Ascending aorta (tissue), 2 donors: ENCODE results near the gene NKX6-1. TPM values are rescaled to one million over a fixed set of nuclear protein-coding genes. Genes with fewer than 3 reads are reported as not detected.

Source experiments
- DNase-seq, 2 donors: peaks; one replicate each; pipeline ENCODE4 v3.0.0-alpha.2; 2019; ENCODE audit warnings: low spot score in 2 of 2
- H3K27ac ChIP-seq, 2 donors: fragments of 200-600 bp; sonication (generic); one replicate each; pipeline ENCODE4 v1.5.1; 2016 to 2017; ENCODE audit warnings: mild to moderate bottlenecking in 1 of 2
- H3K27me3 ChIP-seq: fragments of 200-600 bp; sonication (generic); one replicate; pipeline ENCODE4 v1.5.1; 2017
- H3K36me3 ChIP-seq, 2 donors: fragments of 200-600 bp; sonication (generic); one replicate each; pipeline ENCODE4 v1.5.1; 2016
- H3K4me1 ChIP-seq, 2 donors: fragments of 200-600 bp; sonication (generic); one replicate each; pipeline ENCODE4 v1.5.1; 2016 to 2017; ENCODE audit warnings: mild to moderate bottlenecking in 1 of 2
- H3K4me3 ChIP-seq, 2 donors: fragments of 200-600 bp; sonication (generic); one replicate each; pipeline ENCODE4 v1.5.1; 2016 to 2017; ENCODE audit warnings: mild to moderate bottlenecking in 1 of 2
- H3K9me3 ChIP-seq, 2 donors: fragments of 200-600 bp; sonication (generic); one replicate each; pipeline ENCODE4 v1.5.1; 2016
- intact Hi-C: fragments of 100-400 bp; cut with DNase I; formaldehyde crosslinking; loops from one replicate; pipeline ENCODE4 v1.15.1; 2023
- total RNA-seq: library from RNA; depleted of rRNA; stranded (reverse); fragments of >200 nt; gene quantifications from one replicate; pipeline ENCODE4 v1.1.0, GENCODE V29; 2016
- TF ChIP-seq, protein P1 (sequence below), 3 experiments: fragments of 200-600 bp in 2 of 3; fragments of 450-650 bp in 1 of 3; sonication (generic) in 2 of 3; IDR thresholded peaks; one replicate each; pipeline ENCODE4 v1.5.1; 2016 to 2019; ENCODE audit warnings: antibody characterized with exemption in 3 of 3, mild to moderate bottlenecking in 1 of 3, moderate library complexity in 1 of 3

NKX6-1 gene
- total RNA-seq, 1 donor from 2014 or later = not detected

GRCh38 chr4:84498203-84498934 is 723 bp downstream of the NKX6-1 start:
- peak overlapping the region in 1 of 2 donors; percentile 15 for H3K27ac ChIP-seq
- peak overlapping the region; percentile 53 to 70 for H3K4me3 ChIP-seq
- intact Hi-C loops = no loop called here
- H3K27me3 ChIP-seq = peaks cover 26% of the 10 kb centered on the region
- no peaks in the 10 kb centered on the region for H3K36me3 ChIP-seq
- H3K9me3 ChIP-seq = no peaks in the 10 kb centered on the region
- DNase-seq = no peak
- TF ChIP-seq, protein P1, sequence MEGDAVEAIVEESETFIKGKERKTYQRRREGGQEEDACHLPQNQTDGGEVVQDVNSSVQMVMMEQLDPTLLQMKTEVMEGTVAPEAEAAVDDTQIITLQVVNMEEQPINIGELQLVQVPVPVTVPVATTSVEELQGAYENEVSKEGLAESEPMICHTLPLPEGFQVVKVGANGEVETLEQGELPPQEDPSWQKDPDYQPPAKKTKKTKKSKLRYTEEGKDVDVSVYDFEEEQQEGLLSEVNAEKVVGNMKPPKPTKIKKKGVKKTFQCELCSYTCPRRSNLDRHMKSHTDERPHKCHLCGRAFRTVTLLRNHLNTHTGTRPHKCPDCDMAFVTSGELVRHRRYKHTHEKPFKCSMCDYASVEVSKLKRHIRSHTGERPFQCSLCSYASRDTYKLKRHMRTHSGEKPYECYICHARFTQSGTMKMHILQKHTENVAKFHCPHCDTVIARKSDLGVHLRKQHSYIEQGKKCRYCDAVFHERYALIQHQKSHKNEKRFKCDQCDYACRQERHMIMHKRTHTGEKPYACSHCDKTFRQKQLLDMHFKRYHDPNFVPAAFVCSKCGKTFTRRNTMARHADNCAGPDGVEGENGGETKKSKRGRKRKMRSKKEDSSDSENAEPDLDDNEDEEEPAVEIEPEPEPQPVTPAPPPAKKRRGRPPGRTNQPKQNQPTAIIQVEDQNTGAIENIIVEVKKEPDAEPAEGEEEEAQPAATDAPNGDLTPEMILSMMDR (IDR thresholded peaks at IDR 0.05) = no peak
- peaks cover 8 to 21% of the 10 kb centered on the region in 2 donors for H3K4me1 ChIP-seq

DNA sequence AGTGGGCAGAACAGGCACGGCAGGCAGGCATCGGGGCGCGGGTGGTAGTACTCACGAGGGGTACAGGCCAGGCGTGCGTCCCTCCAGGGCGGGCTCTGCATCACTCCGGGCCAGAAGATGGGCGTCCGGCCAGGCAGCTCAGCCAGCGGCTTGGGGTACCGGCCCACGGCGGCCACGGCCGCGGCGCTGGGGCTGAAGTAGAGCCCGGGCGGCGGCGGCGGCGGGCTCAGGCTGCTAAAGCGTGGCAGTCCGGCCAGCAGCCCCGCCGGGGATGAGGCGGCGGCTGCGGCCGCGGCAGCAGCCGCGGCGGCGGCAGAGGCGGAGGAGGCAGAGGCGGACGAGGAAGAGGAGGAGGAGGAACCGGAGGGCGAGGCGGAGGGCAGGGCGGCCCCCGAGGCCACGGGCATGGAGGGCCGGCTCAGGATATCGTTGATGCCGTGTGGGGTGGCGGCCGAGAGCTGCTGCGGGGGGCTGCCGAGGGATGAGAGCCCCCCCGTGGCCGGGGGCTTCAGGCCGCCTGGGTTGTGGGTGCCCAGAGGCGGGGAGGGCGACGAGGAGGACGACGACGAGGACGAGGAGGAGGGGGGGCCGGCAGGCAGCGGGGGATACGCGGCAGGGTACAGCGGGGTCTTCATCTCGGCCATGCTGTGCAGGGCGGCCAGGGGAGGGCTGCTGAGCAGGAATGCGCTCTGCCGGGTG is 1.4 kb downstream of the NKX6-1 start:
- peak overlapping the region; percentile 53 to 70 for H3K4me3 ChIP-seq
- H3K27ac ChIP-seq = no peak overlapping the region
- peaks cover 8 to 25% of the 10 kb centered on the region in 2 donors for H3K4me1 ChIP-seq
- peaks cover 30% of the 10 kb centered on the region for H3K27me3 ChIP-seq
- H3K36me3 ChIP-seq = no peaks in the 10 kb centered on the region
- intact Hi-C loops = no loop called here
- TF ChIP-seq, protein P1 (IDR thresholded peaks at IDR 0.05) = no peak
- DNase-seq = no peak
- H3K9me3 ChIP-seq = no peaks in the 10 kb centered on the region

GRCh38 chr4:84496706-84497503 is 2.2 kb downstream of the NKX6-1 start:
- no peaks in the 10 kb centered on the region for H3K36me3 ChIP-seq
- peaks cover 23% of the 10 kb centered on the region for H3K27me3 ChIP-seq
- no peaks in the 10 kb centered on the region for H3K9me3 ChIP-seq
- peaks cover 8 to 25% of the 10 kb centered on the region in 2 donors for H3K4me1 ChIP-seq
- TF ChIP-seq, protein P1 (IDR thresholded peaks at IDR 0.05) = no peak
- no peak overlapping the region for H3K27ac ChIP-seq
- no peak for DNase-seq
- intact Hi-C loops = no loop called here
- H3K4me3 ChIP-seq = peak overlapping the region; percentile 53 to 70

DNA sequence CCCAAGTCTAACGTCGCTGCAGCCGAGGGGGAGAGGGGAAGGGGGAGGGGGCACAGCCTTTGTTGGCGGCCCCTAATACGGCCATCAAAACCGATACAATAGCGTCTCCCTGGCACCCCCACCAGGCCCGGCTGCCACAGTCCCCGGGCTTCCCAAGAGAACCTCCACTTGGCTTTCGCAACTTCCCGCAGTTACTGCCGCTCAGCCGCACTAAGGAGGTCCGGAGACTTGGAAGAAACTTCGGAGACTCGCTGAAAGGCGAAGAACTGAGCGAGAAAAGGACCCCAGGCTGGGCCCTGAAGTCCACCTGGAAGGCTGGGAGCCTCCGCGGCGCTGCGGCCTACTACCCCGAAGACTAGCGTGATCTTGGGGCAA is 2.8 kb downstream of the NKX6-1 start:
- H3K27me3 ChIP-seq = peaks cover 17% of the 10 kb centered on the region
- H3K4me3 ChIP-seq = no peak overlapping the region
- intact Hi-C loops = no loop called here
- no peak for DNase-seq
- H3K9me3 ChIP-seq = no peaks in the 10 kb centered on the region
- H3K4me1 ChIP-seq = peaks cover 8 to 25% of the 10 kb centered on the region in 2 donors
- H3K36me3 ChIP-seq = no peaks in the 10 kb centered on the region
- no peak overlapping the region for H3K27ac ChIP-seq
- TF ChIP-seq, protein P1 (IDR thresholded peaks at IDR 0.05) = no peak

- Histone ChIP-seq H3K4me1 (peaks cover 8 to 25% of the 10 kb centered on the region in 2 donors), H3K27ac (no peak overlapping the region), H3K9me3 (no peaks in the 10 kb centered on the region), H3K4me3 (no peak overlapping the region), H3K27me3 (peaks cover 12% of the 10 kb centered on the region), H3K36me3 (no peaks in the 10 kb centered on the region)
- intact Hi-C loops = no loop called here
- no peak for DNase-seq
- TF ChIP-seq, protein P1 (IDR thresholded peaks at IDR 0.05) = no peak
Measured at GRCh38 chr4:84495794-84496261, 3.3 kb downstream of the NKX6-1 start.
